ENCODE results near the gene MSMP.

MSMP gene

DNA sequence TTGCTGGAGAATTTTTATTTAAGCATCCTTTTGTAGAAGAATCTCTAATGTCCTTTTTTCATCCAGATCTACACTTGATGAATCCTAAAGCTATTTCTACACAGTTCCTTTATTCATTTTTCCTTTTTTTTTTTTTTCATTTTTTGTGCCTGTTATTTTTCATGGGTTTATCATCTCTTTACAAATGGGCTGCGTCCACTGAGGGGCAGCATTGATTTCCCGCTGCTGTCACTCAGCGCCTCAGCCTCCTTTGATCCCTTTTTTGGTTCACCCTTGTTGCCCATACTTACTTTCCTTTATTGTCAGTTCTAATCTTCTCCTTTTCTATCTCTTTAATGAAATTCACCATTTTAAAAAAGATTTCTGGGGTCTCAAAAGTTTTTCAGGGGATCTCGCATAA lies 5.7 kb upstream of the MSMP start:
- Histone ChIP-seq H3K4me1 (ENCODE audit: insufficient read depth, low read length) (no peaks in the 10 kb centered on the region; the same call in 1 of the 2 replicates), H3K9ac (ENCODE audit: low read depth, low read length) (no peak overlapping the region), H3K9me3 (ENCODE audit: control insufficient read depth, insufficient read depth, low read length) (no peaks in the 10 kb centered on the region), H3K36me3 (ENCODE audit: insufficient read depth, low read length) (no peaks in the 10 kb centered on the region)

DNA sequence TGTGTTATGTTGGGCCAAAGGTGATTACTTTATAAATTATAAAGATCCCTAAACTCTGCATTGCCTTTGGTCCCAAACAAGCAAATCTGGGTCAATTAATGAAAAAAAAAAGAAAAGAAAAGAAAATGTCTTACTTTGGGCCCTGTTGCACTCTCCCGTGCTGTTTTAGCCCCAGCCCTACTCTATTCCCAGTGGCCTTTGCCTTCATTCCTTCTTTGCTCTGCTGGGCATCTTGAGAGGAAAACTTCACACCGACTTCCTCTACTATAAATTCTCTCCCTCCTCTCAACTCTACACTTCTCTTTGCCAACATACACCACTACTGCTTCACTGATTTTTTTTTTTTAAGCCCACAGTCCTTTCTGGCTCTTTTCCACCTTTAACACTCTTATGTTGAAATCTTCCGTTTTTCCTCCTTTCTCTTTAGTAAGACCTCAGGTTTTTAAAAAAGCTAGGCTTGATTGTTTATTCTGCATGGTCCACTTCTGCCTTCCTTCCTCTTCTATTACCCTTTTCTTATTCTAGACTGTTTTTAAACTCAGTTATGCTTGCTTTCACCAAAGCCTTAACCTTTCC lies 4.5 kb upstream of the MSMP start:
- H3K9ac ChIP-seq (ENCODE audit: low read depth, low read length), result no peak overlapping the region
- H3K4me1 ChIP-seq (ENCODE audit: insufficient read depth, low read length), result no peaks in the 10 kb centered on the region; the same call in 1 of the 2 replicates
- no peaks in the 10 kb centered on the region for H3K9me3 ChIP-seq (ENCODE audit: control insufficient read depth, insufficient read depth, low read length)
- H3K36me3 ChIP-seq (ENCODE audit: insufficient read depth, low read length), result no peaks in the 10 kb centered on the region

DNA sequence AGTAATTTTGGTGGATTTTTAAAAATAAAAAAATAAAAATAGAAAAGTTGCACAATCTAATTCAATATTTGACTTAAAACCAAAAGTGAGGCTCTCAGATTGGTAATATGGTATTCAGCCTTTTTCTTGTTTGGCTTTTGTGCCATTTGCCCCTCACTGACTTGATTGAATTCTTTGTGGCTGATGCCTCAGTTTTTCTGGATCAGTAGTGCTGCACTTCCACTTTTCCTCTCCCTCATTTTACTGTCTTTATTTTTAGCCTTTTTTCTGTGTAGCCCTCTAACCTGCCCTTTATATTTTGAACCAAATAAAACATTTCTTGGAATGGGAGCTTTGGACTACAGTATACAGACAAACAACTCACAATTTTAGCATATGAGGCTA lies 3.8 kb upstream of the MSMP start:
- peak overlapping the region; percentile 99 for H3K9ac ChIP-seq (ENCODE audit: low read depth, low read length)
- H3K9me3 ChIP-seq (ENCODE audit: control insufficient read depth, insufficient read depth, low read length), result no peaks in the 10 kb centered on the region

DNA sequence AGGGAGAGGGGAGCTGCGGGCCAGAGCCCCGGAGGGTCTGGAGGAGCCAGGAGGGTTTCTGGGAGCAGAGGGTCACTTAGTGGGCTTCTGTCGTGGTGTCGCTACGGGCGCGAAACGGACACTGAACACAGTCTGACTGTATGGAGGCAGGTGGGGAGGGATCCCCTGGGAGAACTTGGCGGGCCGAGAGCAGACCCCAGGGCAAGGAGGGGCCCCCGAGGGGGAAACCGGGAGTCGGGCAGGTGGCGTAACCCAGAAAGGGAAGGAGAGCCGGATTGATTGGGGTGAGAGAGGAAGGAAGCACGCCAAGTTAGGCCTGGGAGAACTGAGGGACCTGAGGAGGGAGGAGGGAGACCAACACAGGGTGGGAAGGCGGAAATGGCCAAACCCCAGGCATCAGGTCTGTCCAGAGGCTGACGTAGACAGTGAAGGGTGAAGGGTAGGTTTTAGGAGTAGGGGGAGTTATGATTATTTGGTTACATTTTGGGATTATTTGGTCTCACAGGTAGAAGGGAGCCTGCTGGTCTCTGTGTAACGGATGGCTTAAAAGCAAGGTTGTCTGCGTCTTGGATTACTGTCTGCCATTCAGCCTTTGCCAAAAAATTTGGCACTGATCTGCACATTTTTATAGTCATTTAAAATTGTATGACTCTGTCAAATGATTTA lies 3.3 kb upstream of the MSMP start:
- Histone ChIP-seq H3K4me1 (ENCODE audit: insufficient read depth, low read length) (no peaks in the 10 kb centered on the region; the same call in 1 of the 2 replicates), H3K36me3 (ENCODE audit: insufficient read depth, low read length) (no peaks in the 10 kb centered on the region; the same call in 1 of the 2 replicates), H3K9me3 (ENCODE audit: control insufficient read depth, insufficient read depth, low read length) (no peaks in the 10 kb centered on the region), H3K9ac (ENCODE audit: low read depth, low read length) (peak overlapping the region; percentile 99)

More for the DNA sequence above, 3.8 kb upstream of the MSMP start:
- H3K36me3 ChIP-seq (ENCODE audit: insufficient read depth, low read length), result no peaks in the 10 kb centered on the region; the same call in 1 of the 2 replicates
- no peaks in the 10 kb centered on the region; the same call in 1 of the 2 replicates for H3K4me1 ChIP-seq (ENCODE audit: insufficient read depth, low read length)

DNA sequence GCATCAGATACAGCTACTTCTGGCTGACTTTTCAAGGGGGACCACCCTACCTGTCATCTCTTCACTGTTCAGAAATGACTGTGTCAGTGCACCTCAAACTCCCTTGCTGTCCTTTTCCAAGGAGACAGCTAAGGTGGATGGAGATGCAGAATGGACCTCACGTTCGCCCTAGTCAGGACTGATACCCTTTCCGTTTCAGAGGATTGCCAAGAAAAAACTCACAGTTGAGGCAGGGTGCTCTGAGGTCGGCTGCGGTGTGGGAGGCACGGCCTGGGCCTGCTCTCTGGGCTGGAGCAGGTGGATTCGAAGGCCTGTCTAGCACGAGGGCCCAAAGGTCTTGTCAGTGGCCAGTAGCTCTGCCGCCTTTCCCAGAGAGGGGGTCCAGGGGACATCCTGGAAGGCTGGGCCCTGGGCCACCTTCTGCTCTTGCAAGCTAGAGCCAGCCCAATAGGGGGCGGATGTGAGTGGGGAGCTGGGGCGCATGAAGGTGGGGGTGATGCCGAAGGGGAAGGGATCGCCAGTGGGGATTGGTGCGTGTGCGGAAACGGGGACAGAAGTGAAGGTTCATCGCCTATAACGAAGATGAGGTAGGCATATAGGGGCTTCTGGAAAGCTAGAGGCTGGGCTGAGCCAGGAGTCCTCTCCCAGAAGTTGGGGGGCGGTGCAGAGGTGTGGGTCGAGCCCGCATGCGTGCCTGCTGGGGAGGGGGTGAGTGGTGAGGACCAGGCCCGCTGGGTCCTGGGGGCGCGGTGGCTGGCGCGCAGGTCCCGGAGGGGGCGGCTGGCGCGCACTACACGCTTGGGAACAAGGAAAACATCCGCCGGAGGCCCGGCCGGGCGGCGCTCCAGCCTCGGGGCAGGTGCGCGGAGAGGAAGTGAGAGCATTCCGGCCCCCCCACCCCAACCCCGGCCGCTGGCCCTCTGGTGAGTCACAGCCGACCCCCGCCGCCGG lies 2.5 kb upstream of the MSMP start:
- H3K4me1 ChIP-seq (ENCODE audit: insufficient read depth, low read length), result no peaks in the 10 kb centered on the region; the same call in 1 of the 2 replicates
- no peaks in the 10 kb centered on the region; the same call in 1 of the 2 replicates for H3K36me3 ChIP-seq (ENCODE audit: insufficient read depth, low read length)
- no peaks in the 10 kb centered on the region for H3K9me3 ChIP-seq (ENCODE audit: control insufficient read depth, insufficient read depth, low read length)
- H3K9ac ChIP-seq (ENCODE audit: low read depth, low read length), result peak overlapping the region; percentile 99

DNA sequence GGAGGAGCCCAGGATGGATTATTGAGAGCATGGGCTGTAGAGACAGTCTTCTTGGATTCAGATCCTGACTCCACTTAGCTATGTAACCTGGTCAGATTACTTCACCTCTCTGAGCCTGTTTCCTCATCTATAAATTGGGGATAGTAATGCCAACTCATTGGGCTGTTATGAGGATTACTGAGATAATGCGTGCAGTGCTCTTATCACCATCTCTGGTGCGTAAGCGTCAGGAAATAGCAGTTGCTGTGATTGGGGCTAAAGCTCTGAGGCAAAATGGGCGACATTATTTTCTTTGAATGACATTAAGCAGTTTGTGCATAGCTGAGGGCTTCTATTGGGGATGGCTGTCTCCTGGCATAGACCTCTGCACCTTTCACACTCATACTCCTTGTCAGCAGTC lies 995 bp upstream of the MSMP start:
- H3K36me3 ChIP-seq (ENCODE audit: insufficient read depth, low read length), result no peaks in the 10 kb centered on the region; the same call in 1 of the 2 replicates
- H3K4me1 ChIP-seq (ENCODE audit: insufficient read depth, low read length), result peaks cover 4% of the 10 kb centered on the region
- H3K9ac ChIP-seq (ENCODE audit: low read depth, low read length), result no peak overlapping the region
- no peaks in the 10 kb centered on the region for H3K9me3 ChIP-seq (ENCODE audit: control insufficient read depth, insufficient read depth, low read length)

DNA sequence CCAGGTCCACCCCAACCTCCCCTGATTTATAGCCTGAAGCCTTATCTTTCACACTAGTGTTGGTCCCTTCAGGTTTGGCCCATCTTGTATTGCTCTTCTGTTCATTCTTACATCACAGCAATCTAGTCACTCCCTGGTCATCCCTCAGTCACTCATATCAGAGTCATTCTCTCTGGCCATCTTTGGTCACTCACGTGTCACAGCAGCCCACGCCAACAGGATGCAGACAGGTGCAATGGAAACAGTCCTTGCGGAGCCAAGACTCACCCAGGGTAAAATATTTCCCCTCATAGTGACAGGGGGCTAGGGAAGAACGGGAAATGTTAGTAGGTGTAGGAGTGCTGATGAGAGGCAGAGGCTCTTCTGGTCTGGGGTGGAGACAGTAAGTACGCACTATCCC lies 610 bp downstream of the MSMP start:
- H3K9ac ChIP-seq (ENCODE audit: low read depth, low read length), result no peak overlapping the region
- no peaks in the 10 kb centered on the region for H3K9me3 ChIP-seq (ENCODE audit: control insufficient read depth, insufficient read depth, low read length)
- H3K36me3 ChIP-seq (ENCODE audit: insufficient read depth, low read length), result no peaks in the 10 kb centered on the region; the same call in 1 of the 2 replicates
- H3K4me1 ChIP-seq (ENCODE audit: insufficient read depth, low read length), result peaks cover 7% of the 10 kb centered on the region

DNA sequence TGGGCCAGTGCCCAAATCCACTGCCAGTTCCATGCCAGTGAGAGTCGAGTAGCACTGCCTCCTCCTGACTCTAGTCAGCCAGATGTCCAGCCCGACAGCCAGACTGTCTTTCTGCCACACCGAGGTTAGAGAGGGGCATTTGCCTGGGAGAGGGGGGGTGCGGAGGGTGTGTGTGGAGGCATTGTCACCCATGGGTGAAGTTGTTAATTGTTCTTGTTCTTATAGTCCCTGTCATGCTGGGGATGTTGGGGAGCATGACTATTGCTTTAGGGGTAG lies 3.9 kb downstream of the MSMP start:
- Histone ChIP-seq H3K36me3 (ENCODE audit: insufficient read depth, low read length) (no peaks in the 10 kb centered on the region; the same call in 1 of the 2 replicates), H3K4me1 (ENCODE audit: insufficient read depth, low read length) (peaks cover 19% of the 10 kb centered on the region; the same call in 1 of the 2 replicates), H3K9me3 (ENCODE audit: control insufficient read depth, insufficient read depth, low read length) (no peaks in the 10 kb centered on the region), H3K9ac (ENCODE audit: low read depth, low read length) (peak overlapping the region; percentile 92; the same call in 1 of the 2 replicates)

DNA sequence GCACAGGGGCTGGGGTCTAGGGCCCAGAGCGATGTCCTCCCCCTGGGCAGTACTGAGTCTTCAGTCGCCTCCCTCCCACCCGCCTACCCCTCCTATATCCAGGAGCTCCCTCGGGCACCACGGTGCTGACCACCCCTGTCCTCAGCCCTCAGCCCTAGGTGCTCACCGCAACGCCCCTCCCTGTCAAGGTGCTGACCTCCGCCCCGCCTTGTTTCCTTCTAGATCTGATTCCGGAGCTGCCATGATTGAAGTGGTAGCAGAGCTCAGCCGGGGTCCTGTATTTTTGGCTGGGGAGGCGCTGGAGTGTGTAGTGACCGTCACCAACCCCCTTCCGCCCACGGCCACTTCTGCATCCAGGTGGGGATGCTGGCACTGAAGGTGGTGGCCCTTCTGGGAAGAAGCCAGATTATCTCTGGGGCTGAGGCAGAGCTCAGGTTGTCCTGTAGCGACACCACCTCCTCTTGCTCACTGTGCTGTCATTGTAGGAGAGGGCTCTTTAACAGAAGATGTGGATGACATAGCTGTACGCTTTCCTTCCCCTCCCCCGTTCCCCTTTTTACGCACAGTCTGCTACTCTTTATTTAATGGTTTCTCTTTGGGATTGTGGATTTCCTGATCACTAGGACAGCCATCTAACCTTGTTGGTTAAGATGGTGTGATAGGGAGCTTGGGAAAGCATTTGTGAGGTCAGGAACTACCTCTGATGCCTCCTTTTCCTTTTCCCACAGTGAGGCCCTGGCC lies 4.4 kb downstream of the MSMP start:
- Histone ChIP-seq H3K36me3 (ENCODE audit: insufficient read depth, low read length) (no peaks in the 10 kb centered on the region; the same call in 1 of the 2 replicates), H3K9ac (ENCODE audit: low read depth, low read length) (peak overlapping the region; percentile 92), H3K4me1 (ENCODE audit: insufficient read depth, low read length) (peaks cover 19% of the 10 kb centered on the region; the same call in 1 of the 2 replicates), H3K9me3 (ENCODE audit: control insufficient read depth, insufficient read depth, low read length) (no peaks in the 10 kb centered on the region)

DNA sequence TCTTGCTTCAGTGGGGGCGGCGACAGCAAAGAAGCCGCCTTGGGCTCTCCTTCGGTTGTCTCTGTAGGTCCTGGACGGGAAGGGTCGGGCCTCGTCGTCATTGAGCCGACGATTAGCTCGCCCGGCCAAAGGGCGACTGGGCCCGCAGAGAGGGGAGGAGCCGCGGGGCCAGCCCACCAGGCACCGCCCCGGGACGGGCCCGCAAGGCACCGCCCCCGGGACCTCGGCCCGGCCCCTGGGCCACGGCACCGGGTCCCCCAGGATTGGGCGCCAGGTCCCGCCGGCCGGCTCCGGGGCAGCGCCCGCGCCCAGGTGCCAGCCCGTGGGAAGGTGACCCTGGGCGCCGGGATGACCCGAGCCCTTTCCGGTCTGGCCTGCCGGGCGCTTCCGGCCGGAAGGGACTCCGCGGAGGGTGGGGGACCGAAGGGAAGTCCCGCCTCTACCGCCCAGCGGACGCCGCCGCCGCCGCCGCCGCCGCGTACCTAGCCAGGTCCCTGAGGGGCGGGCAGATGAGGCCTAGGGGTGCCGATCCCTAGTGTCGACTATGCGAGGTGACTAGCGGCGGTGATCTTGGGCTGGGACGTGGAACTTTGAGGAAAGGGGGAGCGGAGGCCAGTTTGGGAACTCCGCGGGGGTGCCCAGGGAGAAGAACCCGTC lies 5.1 kb downstream of the MSMP start, which contains the start of the genes GBA2 and RGP1:
TSS of gene GBA2 (minus strand) at position 371 of the 657 bp plus-strand sequence. CDS start 524 bp downstream, outside the sequence.
TSS of gene RGP1 (plus strand) at position 430 of the 657 bp plus-strand sequence. CDS start 469 bp downstream, outside the sequence.
- Histone ChIP-seq H3K9me3 (ENCODE audit: control insufficient read depth, insufficient read depth, low read length) (no peaks in the 10 kb centered on the region), H3K9ac (ENCODE audit: low read depth, low read length) (peak within 1 kb of the TSS; percentile 92), H3K4me1 (ENCODE audit: insufficient read depth, low read length) (peaks cover 19% of the 10 kb centered on the region; the same call in 1 of the 2 replicates), H3K36me3 (ENCODE audit: insufficient read depth, low read length) (peaks cover 2% of the 10 kb centered on the region)

DNA sequence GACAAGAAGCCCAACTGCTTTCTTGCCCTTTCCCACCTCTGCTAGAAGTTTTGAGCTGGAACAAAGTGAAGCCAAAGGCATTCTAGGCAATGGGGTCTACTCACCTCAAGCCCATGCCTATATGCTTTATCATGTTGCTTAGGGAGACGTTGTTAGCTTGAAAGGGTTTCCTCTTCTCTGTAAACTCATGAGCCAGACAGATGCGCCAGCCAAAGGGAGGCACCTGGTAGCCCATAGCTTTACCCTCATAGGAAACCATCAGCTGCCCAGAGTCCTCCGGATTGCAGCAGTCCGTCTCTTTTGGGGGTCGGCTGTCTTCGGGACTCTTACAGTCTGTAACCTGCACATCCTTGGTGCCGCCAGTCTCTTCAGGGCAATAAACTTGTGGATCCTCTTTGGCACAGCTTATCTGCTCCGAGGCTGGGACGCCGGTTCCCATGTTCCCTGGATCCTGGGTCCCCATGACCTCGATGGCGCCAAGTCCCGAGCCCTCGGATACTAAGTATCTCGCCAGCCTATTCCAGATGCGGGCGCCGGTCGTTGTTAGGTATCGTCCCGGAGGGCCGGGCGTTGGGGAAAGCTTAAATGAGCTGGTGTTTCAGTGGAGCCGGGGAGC lies 5.7 kb downstream of the MSMP start:
- Histone ChIP-seq H3K9ac (ENCODE audit: low read depth, low read length) (peak overlapping the region; percentile 92), H3K9me3 (ENCODE audit: control insufficient read depth, insufficient read depth, low read length) (no peaks in the 10 kb centered on the region), H3K4me1 (ENCODE audit: insufficient read depth, low read length) (peaks cover 19% of the 10 kb centered on the region; the same call in 1 of the 2 replicates), H3K36me3 (ENCODE audit: insufficient read depth, low read length) (peaks cover 7% of the 10 kb centered on the region)

DNA sequence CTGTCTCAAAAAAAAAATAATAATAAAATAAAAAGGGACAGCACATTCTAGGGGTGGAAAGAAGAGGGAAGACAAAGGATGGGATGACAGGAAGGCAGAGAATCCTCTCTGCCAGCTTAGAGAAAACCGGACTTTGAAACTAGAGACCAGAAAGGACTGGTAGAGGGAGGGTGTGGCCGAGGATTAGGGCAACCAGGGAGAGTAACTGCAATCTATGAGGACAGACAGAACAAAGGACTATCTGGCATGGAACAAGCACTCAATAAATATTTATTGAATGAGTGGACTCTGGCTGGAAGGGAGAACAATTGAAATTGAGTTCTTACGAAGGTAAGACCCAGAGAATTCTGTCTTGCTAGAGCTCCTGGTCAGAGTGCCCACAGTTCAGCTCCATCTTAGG lies 7.5 kb downstream of the MSMP start:
- peak overlapping the region; percentile 25; the same call in 1 of the 2 replicates for H3K9ac ChIP-seq (ENCODE audit: low read depth, low read length)
- peaks cover 13% of the 10 kb centered on the region for H3K36me3 ChIP-seq (ENCODE audit: insufficient read depth, low read length)
- H3K4me1 ChIP-seq (ENCODE audit: insufficient read depth, low read length), result peaks cover 19% of the 10 kb centered on the region; the same call in 1 of the 2 replicates
- H3K9me3 ChIP-seq (ENCODE audit: control insufficient read depth, insufficient read depth, low read length), result no peaks in the 10 kb centered on the region

DNA sequence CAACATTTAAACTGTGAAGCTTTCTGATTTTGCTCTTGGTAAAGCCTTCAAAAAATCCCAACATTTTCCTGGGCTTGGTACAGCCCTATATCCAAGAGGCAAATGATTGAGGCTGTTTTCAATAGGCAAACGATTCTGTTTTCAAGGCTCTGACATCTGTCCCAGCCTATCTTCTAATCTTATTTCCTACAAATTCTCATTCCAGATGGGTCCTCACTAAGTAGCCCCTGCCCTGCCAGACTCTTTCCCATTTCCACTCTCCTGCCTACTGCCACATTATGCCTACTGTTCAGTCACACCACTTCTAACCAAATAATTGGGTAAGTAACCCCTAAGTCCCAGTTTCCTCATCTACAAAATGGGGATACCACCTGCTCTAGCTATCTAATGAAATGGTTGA lies 8.5 kb downstream of the MSMP start:
- H3K36me3 ChIP-seq (ENCODE audit: insufficient read depth, low read length), result peaks cover 15% of the 10 kb centered on the region
- H3K4me1 ChIP-seq (ENCODE audit: insufficient read depth, low read length), result peaks cover 19% of the 10 kb centered on the region; the same call in 1 of the 2 replicates
- no peaks in the 10 kb centered on the region for H3K9me3 ChIP-seq (ENCODE audit: control insufficient read depth, insufficient read depth, low read length)
- H3K9ac ChIP-seq (ENCODE audit: low read depth, low read length), result no peak overlapping the region
